GM18517 (cell line): ENCODE data around the gene TTC21B.

Experiments used
- ATAC-seq: cut with Tn5 transposase; IDR thresholded peaks from one replicate; pipeline ENCODE4 v1.9.1; 2021; ENCODE audit warnings: mild to moderate bottlenecking, moderate library complexity; ENCODE audit not compliant: unreplicated experiment

The TTC21B gene

DNA sequence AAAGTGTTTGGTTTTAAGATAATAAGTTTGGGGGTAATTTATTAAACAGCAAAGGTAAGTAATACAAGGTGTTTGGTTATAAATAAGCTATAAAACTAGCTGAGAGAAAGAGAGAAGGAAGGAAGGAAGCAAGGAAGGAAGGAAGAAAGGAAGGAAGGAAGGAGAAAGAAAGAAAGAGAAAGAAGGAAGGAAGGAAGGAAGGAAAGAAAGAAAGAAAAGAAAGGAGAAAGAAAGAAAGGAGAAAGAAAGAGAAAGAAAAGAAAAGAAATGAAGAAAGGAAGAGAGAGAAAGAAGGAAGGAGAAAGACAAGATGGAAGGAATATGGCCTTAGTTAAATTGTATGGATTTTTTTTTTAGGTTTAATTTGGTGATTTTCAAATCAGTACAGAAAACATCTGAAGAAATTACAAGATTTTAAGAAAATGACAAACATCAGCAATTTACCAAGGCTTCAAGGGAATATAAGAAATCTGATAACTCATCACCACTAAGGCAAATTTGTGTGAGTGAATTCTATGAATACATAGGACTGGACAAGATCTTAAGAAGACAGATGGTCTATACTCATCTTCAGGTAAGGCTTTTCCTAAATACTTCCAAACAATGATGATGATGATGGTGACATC lies 113.1 kb downstream of the TTC21B start:
- no peak for ATAC-seq

DNA sequence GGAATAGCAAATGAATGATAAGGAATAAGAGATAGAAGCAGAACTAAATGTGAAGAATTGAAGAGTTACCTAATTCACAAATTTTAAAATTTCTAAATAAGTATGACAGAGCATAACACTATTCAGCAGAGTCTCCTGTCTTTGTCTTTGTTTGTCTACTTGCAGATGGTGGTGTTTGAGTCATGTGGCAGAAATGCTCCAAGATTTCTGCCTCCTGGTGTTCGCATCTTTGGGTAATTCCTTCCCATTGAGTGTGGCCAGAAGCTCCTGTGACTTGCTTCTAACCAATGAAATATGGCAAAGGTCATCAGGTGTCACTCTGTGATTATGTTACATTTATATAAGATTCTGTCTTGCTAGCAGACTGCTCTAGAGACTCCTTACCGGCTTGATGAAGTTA lies 114.0 kb downstream of the TTC21B start:
- no peak for ATAC-seq

DNA sequence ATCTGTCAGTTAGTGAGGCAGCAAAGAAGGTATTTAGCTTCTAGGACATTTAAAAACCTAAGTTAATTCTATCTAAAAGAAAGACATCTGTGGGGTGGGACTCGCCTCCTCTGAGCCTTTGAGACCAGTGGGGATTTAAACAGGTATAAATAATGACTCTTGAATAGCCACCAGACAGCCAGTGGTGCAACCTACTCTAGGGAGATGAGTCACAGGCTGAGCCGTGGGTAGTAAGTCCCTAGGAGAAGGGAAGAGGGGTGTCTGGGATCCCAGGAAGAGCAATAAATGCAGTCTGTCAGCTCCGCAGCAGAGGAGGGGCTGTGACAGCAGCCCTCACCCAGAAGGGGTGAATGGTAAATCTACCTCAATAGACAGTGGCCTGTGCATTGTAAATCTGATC lies 116.5 kb downstream of the TTC21B start:
- ATAC-seq, result no peak

DNA sequence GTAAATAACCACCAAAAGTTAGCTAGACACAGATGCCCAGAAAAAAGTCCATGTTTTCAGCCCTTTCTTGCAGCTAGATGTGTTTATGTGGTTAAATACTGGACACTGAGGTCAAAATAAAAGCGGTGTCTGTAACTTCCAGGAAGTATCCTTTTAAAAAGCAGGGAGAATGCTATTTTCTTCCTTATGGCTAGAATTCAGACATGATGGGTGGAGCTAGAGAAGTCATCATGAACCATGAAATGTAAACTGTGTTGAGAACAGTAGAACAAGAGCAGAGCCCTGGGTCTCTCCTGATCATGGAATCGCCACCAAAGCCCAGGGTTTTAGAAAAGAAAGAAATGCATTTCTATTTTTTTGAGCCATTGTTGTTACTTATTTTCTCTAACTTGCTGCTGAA lies 118.2 kb downstream of the TTC21B start:
- no peak for ATAC-seq

DNA sequence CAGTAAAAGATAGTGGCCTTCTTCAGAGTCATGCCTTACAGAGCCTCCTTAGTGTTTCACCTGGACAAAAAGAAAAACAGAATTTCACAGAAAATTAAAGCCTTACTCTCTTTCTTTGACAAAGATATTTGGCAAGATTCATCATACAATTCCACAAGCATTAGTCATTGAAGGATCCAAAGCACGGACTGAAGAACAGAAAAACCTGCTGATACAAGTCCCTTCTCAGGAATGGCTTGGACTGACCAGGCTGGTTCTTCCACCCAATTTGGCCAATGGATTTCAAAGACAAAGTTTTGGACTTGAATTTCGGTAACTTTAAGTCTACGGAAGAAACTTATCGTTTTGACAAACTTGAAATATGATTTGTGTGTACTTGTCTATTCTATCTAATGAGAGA lies 120.4 kb downstream of the TTC21B start:
- ATAC-seq, result no peak

DNA sequence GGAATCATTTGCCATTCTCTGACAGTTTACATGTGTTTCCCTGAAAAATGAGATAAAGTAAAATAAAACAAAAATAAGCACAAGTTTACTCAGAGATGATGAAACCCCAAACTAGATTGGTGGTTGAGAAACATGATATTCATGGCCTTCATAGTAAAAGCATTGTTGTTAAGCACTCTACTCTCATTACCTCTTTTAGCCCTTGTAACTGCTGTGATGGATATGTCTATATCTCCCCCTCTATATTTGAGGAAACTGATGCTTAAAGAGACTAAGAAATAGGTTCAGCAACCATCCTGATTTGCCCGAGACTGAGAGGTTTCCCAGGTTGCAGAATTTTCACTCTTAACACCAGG lies 125.7 kb downstream of the TTC21B start:
- no peak for ATAC-seq

DNA sequence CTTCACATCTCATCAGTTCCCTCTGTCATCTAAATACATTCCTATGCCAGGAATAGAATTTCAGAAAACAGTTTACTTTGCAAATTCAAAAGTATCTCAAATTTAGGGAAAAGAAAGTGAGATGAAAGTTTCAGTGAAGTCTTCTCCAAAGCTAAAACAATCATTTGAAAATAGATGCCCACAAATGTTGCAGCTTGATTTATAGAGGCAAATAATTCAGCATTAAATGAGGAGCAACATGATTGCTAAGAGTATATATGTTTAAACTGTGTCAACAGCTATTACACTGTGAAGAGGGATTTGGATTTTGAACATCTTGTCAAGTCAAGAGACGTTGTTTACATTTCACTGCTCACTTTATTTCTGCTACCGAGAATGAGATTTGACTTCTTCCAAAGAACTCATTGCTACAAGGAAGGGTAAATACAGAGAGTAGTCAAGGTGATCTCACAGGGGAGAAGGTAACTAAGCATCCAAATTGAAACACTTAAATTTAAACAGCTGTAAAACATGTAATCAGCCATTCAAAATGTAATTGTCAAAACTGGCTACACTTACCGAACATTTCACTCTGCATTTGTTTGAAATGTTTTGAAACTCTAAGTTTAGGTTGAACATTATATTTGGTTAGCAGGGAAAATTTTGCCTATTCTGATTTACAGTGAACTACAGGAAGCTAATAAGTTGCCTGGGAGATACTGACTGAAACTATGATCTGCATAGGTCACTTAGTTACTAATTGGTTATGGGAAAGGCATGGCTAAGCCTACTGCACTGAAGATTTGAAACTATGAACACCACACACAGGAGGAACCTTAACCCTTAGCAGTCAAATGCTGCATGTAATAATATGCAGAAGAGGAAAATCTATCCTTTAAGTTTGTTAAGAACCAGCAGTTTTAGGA lies 126.3 kb downstream of the TTC21B start:
- ATAC-seq, result no peak

DNA sequence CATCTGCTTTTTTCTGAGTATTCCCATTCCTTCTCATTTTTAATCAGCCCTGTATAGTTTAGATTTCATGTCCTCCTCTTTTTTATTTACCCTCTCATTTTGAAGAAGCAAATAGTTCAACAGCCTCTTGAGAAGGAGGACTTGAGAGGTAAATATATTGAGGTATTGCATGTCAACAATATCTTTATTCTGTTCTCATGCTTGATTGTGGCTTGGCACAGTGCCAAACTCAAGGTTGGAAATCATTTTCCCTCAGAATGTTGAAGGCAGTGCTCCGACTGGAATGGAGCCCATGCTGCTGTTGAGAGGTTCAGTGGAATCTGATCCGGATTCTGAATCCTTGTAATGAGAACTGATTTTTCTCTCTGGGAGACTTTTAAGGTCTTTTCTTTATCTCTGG lies 128.5 kb downstream of the TTC21B start:
- ATAC-seq, result no peak
